ENCODE results near the gene STOML3. TPM values are rescaled to one million over a fixed set of nuclear protein-coding genes. Genes with fewer than 3 reads are reported as not detected.

The STOML3 gene
- total RNA-seq, 4 donors from 2014 or later, result not detected

DNA sequence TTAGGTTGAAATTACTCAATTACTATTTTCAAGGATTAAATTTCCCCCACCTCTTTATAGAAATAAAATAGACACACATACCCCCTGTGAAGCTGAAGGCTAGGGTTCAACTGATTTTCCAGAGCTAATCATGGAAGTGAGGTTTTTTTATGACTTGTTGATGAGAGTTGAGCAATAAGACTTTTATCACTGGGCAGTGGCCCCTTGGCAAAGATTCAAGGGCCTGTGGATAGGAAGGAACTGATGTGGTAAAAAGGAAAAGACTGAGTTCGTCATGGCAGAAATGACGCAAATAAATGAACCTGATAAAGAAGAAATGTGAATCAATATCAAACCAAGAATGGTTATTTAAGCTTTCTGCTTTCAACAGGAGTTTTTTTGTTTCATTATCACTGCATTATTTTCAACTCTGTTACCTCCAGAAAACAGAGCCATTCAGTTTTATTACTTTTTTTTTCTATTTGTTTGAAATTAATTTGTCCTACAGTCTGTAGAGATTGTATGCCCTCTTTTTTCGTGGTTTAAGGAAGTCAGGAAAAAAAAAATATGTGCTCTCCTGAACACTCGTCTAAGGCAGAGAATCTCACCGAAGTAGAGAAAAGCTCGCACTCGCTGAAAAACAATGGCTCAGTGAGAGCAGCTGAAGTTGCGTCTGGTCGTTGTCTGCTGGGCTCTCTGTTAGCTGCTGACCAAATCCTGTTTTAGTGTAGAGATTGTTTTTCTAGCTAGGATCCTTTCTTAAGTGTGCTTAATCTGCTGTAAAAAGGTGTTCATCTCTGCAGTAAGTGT lies 38.9 kb downstream of the STOML3 start:
- DNase-seq (ENCODE audit: low spot score) (no peak), ATAC-seq (ENCODE audit: low FRiP score) (no peak)
- TF ChIP-seq, protein P1, sequence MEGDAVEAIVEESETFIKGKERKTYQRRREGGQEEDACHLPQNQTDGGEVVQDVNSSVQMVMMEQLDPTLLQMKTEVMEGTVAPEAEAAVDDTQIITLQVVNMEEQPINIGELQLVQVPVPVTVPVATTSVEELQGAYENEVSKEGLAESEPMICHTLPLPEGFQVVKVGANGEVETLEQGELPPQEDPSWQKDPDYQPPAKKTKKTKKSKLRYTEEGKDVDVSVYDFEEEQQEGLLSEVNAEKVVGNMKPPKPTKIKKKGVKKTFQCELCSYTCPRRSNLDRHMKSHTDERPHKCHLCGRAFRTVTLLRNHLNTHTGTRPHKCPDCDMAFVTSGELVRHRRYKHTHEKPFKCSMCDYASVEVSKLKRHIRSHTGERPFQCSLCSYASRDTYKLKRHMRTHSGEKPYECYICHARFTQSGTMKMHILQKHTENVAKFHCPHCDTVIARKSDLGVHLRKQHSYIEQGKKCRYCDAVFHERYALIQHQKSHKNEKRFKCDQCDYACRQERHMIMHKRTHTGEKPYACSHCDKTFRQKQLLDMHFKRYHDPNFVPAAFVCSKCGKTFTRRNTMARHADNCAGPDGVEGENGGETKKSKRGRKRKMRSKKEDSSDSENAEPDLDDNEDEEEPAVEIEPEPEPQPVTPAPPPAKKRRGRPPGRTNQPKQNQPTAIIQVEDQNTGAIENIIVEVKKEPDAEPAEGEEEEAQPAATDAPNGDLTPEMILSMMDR (IDR thresholded peaks at IDR 0.05), result no peak

- TF ChIP-seq, protein P1 (IDR thresholded peaks at IDR 0.05), result no peak
- no peak for ATAC-seq (ENCODE audit: low FRiP score)
- no peak for DNase-seq (ENCODE audit: low spot score)
Observed at GRCh38 chr13:38950987-38951386, 39.6 kb downstream of the STOML3 start.

DNA sequence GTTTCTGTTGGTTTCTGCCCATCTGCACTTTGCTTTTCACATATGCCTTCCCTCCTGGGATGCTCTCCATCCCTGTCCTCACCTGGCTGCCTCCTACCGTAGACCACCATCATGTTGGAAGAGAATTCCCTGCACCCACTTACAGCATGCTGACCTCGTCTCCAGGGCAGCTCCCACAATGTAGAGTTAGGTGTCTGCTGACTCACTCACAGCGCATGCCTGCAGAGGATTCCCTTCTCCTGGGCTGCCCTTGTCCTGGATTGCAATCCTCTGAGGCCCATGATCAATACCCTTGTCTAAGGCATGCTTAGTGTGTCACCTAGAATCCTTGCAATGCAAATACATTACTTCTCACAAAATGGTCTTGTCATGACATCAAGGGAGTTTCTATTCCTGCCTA lies 43.6 kb downstream of the STOML3 start:
- no peak for DNase-seq (ENCODE audit: low spot score)
- TF ChIP-seq, protein P1 (IDR thresholded peaks at IDR 0.05), result no peak
- no peak for ATAC-seq (ENCODE audit: low FRiP score)

- no peak for DNase-seq (ENCODE audit: low spot score)
- ATAC-seq (ENCODE audit: low FRiP score), result no peak
- TF ChIP-seq, protein P1 (IDR thresholded peaks at IDR 0.05), result no peak
Observed at GRCh38 chr13:38944219-38944618, 46.4 kb downstream of the STOML3 start.

GRCh38 chr13:38943231-38943630 lies 47.4 kb downstream of the STOML3 start:
- TF ChIP-seq, protein P1 (IDR thresholded peaks at IDR 0.05), result no peak
- DNase-seq (ENCODE audit: low spot score), result no peak
- no peak for ATAC-seq (ENCODE audit: low FRiP score)

GRCh38 chr13:38941353-38941945 lies 49.2 kb downstream of the STOML3 start:
- TF ChIP-seq, protein P1 (IDR thresholded peaks at IDR 0.05), result no peak
- no peak for ATAC-seq (ENCODE audit: low FRiP score)
- no peak for DNase-seq (ENCODE audit: low spot score)

DNA sequence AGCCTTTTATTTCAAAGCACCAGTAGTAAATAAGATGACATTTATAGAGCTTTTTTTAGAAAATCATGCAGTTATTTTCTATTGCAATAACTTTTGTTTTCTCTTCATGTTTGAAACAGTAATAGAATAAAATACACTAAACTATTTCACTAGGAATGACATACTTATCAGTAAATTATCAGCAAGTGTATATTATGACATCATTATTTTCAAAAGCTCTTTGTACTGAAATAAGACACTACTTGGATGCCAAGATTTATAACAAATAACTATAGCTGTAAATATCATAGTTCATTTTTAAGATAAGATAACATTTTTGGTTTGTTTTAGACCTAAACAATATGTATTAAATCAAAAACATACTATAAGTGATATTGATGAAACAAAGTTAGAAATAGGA lies 56.8 kb downstream of the STOML3 start:
- DNase-seq (ENCODE audit: low spot score) (no peak), ATAC-seq (ENCODE audit: low FRiP score) (no peak)
- TF ChIP-seq, protein P1 (IDR thresholded peaks at IDR 0.05), result no peak

Measured in omental fat pad (tissue), 4 donors.